Epithelial cell of esophagus (primary cell): Measurements from ENCODE around the gene CMTM4.
A peak's percentile ranks its signal among the peaks of the same experiment; 100 is the strongest.

Experiments used
- DNase-seq: peaks from one replicate; pipeline ENCODE4 v3.0.0; 2010; ENCODE audit warnings: low read depth
- H3K4me3 ChIP-seq: 2 replicates; pipeline ENCODE4 v1.5.1; 2011; ENCODE audit warnings: mild to moderate bottlenecking, low read length, control low read depth
- CTCF ChIP-seq: IDR thresholded peaks from 2 replicates; pipeline ENCODE4 v1.5.1; 2011; ENCODE audit warnings: low read depth, mild to moderate bottlenecking, low read length, control low read depth, inconsistent platforms; ENCODE audit not compliant: insufficient read depth; ENCODE audit errors: missing control alignments

CMTM4 gene

GRCh38 chr16:66647866-66648265 lies 48.7 kb downstream of the CMTM4 start:
- H3K4me3 ChIP-seq = no peak overlapping the region
- DNase-seq = no peak
- no peak for TF ChIP-seq CTCF

- no peak for DNase-seq
- no peak overlapping the region for H3K4me3 ChIP-seq
- no peak for TF ChIP-seq CTCF
Measured at GRCh38 chr16:66641387-66641786, 55.2 kb downstream of the CMTM4 start.

GRCh38 chr16:66640724-66641314 lies 55.7 kb downstream of the CMTM4 start:
- DNase-seq = no peak
- no peak overlapping the region for H3K4me3 ChIP-seq
- TF ChIP-seq CTCF = no peak

GRCh38 chr16:66639091-66639885 lies 57.3 kb downstream of the CMTM4 start:
- TF ChIP-seq CTCF = no peak
- H3K4me3 ChIP-seq = no peak overlapping the region
- peak; percentile 72 for DNase-seq

- no peak for DNase-seq
- no peak overlapping the region for H3K4me3 ChIP-seq
- TF ChIP-seq CTCF = no peak
Measured at GRCh38 chr16:66637806-66638205, 58.7 kb downstream of the CMTM4 start.

- DNase-seq = no peak
- H3K4me3 ChIP-seq = no peak overlapping the region
- no peak for TF ChIP-seq CTCF
Measured at GRCh38 chr16:66636199-66636598, 60.3 kb downstream of the CMTM4 start.
